DMS114 treated with DMSO at 0.1 percent for 48 hours (cell line): ENCODE measurements around the gene C4orf54.

Experiments used
- DNase-seq: peaks from one replicate; lab custom pipeline; 2025; ENCODE audit not compliant: unreplicated experiment; lab: John Stamatoyannopoulos, UW

Gene C4orf54

GRCh38 chr4:99652596-99653436, 4.8 kb downstream of the C4orf54 start:
- DNase-seq, result no peak

DNA sequence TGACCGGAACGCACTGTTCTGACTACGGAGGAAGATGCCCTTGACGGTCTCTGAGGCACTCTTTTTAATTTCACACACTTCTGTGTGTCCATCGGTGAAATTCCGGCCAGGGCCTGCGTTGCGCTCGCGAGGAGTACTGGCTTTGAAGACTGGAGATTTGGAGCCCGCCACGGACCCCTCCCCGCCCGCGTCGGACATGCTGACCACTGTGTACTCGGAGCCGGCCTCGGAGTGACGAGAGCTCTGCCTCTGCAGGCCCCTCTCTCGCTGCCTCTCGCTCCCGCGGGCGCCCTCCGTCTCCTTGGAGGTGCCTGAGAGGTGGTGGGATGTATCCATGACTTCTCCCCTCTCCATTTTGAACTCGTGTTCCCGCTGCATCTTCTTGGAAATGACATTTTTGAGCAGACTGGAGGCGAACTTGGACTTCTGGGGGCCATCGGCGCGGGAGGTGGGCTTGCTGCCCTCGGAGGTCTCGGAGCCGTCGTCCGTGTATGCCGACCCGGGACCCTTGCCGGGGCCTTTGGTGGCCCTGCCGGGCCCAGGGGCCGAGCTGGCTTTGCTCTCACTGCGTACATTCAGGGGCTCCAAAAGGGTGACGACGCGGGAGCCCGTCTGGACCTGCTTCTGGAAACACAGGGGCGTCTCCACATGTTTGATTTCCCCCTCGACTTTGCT, 5.7 kb downstream of the C4orf54 start:
- DNase-seq, result no peak

DNA sequence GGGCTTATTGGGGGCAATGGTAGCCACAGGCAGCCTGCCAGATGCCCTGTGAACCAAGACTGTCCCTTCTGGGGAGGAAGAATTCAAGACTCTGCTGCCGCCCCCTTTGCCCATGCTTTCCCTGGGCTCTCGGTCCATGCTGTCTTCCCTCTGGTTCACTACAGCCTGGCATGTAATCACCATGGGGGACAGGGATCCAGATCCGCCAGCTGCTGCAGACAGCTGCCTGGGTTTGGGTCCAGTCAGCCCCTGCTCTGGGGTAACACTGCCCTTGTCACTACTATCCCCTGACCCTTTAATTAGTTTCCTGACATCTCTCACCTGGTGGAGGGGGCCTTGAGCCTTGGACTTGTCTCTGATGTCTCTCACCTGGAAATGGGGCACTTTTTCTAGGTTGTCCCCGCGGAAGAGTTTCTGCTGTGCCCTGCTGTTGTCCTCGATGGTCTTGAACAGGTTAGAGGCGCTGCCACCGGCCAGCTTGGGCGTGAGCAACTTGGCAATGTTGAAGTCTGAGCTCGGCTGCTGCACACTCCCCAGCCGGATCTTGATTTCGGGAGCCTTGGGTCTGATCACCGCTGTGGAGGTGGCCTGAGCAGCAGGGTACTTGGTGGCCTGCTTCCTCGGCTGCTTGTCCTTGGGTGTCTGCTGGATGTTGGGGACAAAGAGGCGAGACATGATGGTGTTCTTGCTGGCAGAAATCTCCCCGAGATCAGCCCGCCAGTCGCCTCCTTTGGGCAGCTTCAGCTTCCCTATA, 6.4 kb downstream of the C4orf54 start:
- DNase-seq, result no peak

DNA sequence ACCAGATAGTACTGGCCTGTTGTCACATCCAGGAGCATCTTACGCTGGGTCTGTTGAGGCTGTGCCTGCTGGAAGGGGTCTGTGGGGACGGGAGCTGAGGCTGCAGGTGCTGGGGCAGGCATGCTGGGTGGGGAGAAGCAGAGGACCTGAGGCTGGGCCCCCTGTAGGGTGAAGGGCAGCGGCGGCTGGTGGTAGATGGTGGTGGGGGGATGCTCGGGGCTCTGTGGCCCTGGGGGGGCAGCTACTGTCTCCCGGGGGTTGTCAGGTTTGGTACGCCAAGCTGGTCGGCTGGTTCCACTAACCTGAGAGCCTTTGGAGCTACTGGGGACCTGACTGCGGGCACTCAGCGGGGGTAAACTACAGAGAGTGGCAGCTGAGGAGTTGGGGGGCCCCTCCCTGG, 7.8 kb downstream of the C4orf54 start:
- no peak for DNase-seq

GRCh38 chr4:99649208-99649607, 8.4 kb downstream of the C4orf54 start:
- no peak for DNase-seq

- no peak for DNase-seq
These were observed 9.3 kb downstream of the C4orf54 start for GRCh38 chr4:99648321-99648720.

DNA sequence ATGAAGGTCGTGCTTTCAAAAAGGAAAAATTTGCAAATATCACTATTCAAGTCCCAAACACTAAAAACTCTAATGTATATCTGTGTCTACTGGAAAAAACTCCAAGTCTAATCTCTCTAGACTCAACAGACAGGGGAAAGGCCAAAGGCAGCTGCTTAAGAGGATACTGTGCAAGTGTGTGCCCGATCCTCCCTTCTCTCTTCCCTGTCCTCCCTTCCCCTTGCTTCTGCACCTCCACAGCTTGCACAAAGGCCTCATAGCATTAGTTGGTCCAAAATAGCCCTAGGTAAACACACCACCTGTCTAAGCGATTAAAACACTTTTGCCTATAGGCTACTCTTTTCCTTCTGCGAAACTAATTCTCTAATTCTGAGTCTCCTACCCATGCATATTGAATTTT, 10.6 kb downstream of the C4orf54 start:
- DNase-seq, result no peak

DNA sequence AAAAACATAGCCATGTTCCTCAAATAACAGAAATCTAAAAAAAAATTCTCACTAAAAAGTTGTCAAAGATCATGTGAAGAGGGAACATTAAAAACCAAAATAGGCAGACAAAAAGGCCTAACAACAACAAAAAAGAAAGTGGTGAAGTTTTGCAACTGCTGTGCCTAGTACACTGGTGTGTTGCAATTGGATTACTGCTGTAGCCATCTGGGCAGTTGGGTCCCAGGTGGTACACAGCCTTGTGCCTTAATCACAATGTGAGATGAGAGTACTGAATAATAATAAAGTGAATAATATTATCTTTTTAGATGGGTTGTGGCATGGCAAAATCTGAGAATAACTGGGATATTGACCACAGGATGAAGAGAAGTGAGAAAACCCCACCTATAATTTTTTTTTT, 12.0 kb downstream of the C4orf54 start:
- DNase-seq, result no peak

- no peak for DNase-seq
These were observed 12.6 kb downstream of the C4orf54 start for GRCh38 chr4:99645036-99645435.

GRCh38 chr4:99644453-99644852, 13.2 kb downstream of the C4orf54 start:
- no peak for DNase-seq

GRCh38 chr4:99642725-99643489, 14.7 kb downstream of the C4orf54 start:
- DNase-seq, result no peak

- DNase-seq, result no peak
These were observed 17.0 kb downstream of the C4orf54 start for GRCh38 chr4:99640676-99641075.

- no peak for DNase-seq
These were observed 20.5 kb downstream of the C4orf54 start for GRCh38 chr4:99637174-99637573.

- no peak for DNase-seq
These were observed 21.2 kb downstream of the C4orf54 start for GRCh38 chr4:99636422-99636821.

DNA sequence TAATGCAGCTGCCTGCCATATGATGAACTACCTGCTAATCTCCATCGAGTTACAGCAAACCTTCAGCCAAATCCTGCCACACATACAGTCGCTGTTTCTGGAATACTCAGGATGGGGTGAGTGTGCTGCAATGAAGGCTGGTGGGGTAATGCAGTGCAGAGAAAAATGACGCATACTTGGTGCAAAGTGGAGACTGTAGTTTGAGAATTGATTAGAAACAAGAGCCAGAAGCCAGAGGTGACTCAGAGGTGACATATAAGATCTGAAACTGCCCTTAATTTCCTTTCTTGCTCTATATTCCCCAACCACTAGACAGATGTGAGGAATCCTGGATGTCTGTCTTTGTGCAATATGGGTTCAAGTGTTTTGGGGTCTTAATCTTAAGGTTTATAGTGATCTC, 22.0 kb downstream of the C4orf54 start:
- no peak for DNase-seq

DNA sequence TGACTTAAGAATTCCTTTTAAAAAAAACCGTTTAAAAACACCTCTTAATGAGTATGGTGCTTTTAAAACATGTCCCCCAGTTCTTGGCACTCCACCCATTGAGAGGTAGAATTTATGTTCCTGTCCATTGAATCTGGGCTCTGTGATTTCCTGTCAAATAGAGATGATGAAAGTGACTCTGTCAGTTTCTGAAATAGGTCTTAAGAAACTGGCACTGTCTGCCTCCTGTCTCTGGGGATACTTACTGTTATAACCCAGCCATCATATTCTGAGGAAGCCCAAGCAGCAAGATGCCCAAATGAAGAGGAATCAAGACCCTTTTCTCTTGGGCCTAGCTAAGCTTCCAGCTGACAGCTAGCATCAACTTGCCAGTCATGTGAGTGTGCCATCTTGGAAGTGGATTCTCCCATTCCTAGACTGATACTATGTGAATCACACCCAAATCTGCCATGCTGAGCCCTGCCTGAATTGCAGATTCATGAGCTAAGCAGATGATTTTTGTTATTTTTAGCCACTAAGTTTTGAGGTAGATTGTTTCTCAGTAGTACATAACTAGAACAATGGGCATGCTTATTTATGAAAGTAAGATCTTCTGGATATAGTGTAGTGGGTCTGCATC, 22.8 kb downstream of the C4orf54 start:
- no peak for DNase-seq

DNA sequence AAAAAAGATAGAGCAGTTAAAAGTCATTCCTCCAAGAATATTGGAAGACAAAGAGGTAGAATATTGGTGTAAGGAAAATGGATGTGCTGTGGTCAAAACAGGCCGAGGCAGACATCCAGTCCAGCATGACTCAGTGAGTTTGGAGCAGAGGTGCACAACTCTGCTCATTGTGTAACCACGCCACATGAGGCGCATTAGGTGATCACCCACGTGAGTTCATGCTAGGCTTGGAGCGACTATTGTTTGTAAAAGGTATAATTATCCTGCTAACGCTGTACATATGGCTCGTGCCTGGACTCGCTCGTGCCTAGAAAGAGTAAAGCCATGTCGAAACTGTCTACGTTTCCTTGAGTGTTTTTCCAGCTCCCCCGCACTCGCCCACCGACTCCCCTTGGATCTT, 23.9 kb downstream of the C4orf54 start:
- no peak for DNase-seq

- DNase-seq, result no peak
These were observed 26.7 kb downstream of the C4orf54 start for GRCh38 chr4:99630857-99631360.

- no peak for DNase-seq
These were observed 27.6 kb downstream of the C4orf54 start for GRCh38 chr4:99629962-99630554.

DNA sequence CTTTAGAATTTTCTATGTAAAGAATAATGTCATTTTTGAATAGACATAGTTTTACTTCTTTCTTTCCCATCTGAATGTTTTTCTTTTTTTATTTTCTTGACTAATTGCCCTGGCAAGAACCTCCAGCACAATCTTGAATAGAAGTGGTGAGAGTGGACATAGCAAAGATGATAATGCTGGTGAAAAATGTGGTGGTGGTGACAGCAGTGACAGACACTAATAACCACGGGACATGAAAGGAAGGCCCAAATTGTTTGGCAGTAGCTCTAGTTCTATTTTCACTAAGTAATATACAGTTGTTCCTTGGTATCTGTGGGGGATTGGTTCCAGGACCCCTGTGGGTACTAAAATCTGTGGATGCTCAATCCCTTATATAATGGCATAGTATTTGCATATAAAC, 29.6 kb downstream of the C4orf54 start:
- DNase-seq, result no peak
